Posterior cingulate gyrus (tissue), 11 donors: Measurements from ENCODE around the gene FARSB.

Source experiments
- DNase-seq, 10 donors: peaks; one replicate each; pipeline versions ENCODE4 v3.0.0 to v3.0.0-alpha.2; 2020 to 2021; ENCODE audit warnings: mixed read lengths in 3 of 10
- intact Hi-C: fragments of 100-400 bp; cut with DNase I; formaldehyde crosslinking; loops from one replicate; pipeline ENCODE4 v1.15.1; 2023

The FARSB gene

DNA sequence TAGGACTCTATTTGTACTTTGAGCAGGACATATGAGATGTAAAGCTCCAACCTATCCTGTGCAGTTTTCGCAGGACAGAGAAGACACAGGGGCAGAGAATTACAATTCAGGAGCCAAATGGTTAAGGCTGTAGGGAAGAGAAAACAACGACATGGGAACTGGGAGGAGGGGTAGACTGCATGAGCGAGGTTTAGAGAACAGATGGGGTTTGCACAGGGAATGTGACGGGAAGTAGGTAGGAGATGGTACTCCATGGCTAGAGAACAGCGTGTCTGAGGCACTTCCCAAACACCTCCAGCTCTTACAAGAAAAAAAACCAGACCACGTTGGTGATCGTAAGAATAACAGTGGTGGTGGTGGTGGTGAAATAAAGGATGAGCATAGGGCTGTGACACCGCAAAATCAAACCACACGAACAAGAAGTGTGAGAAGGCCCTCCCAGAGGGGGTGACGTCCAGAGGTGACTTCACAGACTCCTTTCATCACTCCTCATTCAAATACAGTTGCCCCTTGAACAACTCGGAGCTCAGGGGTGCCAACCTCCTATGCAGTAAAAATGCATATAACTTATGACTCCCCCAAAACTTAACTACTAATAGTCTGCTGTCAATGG lies 92.7 kb downstream of the FARSB start:
- no peak for DNase-seq
- intact Hi-C loops = loop anchor here (5.0 kb wide), 2 partner anchors 246 to 506 kb away; no protein-coding TSS in a partner anchor

DNA sequence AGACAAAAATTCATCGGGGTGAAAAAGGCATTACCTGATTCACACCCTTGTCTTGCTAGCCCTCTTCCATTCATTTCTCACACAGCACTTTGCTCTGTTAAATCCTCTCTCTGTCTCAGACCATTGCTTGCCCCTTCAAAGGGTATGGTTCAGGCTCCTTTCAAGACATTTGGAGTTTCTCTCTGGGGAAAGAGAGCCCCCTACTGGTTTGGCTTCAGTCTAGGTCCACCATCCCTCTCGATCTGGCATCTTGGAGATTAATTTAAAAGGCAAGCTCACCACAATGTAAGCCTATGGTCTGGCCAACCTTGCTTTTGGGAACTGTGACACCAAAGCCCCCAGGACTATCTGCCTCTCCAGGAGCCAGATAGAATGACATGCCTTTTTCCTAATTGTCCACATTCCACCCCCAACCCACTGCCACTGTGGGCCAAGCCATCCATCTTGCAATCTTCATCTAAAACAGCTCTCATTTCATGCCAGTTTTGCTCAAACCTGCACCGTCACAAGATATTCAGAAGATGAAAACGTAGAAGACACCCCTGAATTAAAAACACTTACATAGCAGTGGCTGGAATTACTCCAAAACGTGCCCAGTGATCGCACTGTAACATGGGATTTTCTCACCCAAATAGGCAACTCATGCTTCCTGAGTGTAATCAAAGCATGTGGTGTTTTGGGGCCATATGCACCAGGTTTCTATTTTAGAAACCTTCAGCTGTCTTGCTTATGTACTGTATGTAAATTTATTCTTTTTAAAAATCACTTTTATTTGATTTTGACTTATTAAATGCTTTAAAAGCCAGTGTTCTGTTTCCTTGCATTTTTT lies 93.9 kb downstream of the FARSB start:
- intact Hi-C loops = loop anchor here (5.0 kb wide), 2 partner anchors 245 to 505 kb away; no protein-coding TSS in a partner anchor
- DNase-seq = no peak

DNA sequence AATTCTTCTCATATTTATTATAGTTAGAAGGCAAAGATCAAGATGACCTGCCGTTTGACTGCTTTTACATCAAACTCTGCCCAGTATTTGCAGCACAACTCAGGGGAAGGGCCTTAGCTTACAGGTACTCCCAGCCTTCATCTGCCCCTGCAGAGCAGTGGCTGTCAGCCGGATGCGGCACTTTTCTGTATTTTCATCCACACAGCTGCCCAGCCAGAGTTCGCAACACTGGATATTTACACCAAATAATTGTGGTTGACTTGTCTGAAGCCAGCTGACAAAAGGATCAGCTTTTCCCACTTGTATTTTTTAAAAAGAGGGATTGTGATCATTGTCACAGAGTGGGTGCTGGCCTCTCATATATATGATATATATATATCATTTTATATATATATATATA lies 94.7 kb downstream of the FARSB start:
- no peak for DNase-seq
- intact Hi-C loops = loop anchor here (5.0 kb wide), 2 partner anchors 244 to 504 kb away; no protein-coding TSS in a partner anchor

DNA sequence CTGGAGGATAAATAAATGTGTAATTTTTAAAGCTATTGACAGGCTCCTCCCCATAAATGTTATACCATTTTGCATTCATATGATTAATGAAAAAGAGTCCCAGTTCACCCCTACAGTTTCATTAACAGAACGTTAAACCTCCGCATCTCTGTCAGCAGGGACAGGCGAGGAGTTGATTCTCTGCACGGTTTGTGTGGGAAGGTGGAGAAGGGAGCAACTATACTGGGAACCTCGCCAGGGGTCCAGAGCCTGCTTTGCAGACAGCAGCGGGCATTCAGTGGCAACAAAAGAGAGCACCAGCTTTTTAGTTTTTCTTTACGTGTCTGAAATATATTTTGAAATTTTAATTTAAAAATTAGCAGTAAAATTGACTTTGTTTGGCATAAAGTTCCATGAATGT lies 101.4 kb downstream of the FARSB start:
- intact Hi-C loops = no loop called here
- no peak for DNase-seq

DNA sequence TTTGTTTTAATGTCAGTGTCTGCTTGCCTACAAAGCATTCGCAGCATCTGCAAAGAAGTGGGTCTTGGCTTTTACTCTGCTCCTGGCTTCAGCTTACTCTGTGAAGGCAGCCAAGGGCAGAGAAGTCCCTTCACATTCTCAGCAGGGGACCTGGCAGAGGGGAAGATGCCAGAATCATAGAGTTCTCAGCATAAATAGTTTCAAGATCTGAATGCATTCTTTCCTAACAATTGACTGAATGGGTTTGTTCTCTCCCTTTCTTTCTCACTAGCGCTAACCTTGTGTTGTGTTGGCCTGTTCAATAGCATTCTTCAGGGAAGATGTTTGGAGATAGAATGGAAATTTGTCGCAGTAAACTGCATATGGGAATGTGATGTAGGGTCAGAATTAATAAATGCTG lies 106.9 kb downstream of the FARSB start:
- intact Hi-C loops = no loop called here
- DNase-seq = no peak

DNA sequence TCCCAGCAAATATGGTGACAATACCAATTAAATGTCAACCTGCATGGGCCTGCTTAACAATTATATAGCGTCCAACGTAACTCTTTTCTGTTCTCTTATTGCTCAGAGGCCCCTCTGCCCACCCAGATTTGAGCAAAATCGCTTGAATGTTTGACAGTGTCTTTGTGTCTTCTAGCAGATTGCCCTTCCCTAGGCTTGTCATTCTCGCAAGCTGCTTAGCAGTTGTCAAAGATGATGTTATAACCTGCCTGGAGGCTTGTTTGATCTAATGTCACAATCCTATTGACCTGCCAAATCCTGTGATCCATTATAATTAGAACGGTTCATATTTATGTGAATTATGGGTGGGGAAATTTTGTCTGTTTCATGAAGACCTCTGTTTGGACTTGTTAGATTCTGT lies 108.8 kb downstream of the FARSB start:
- intact Hi-C loops = no loop called here
- DNase-seq = no peak

DNA sequence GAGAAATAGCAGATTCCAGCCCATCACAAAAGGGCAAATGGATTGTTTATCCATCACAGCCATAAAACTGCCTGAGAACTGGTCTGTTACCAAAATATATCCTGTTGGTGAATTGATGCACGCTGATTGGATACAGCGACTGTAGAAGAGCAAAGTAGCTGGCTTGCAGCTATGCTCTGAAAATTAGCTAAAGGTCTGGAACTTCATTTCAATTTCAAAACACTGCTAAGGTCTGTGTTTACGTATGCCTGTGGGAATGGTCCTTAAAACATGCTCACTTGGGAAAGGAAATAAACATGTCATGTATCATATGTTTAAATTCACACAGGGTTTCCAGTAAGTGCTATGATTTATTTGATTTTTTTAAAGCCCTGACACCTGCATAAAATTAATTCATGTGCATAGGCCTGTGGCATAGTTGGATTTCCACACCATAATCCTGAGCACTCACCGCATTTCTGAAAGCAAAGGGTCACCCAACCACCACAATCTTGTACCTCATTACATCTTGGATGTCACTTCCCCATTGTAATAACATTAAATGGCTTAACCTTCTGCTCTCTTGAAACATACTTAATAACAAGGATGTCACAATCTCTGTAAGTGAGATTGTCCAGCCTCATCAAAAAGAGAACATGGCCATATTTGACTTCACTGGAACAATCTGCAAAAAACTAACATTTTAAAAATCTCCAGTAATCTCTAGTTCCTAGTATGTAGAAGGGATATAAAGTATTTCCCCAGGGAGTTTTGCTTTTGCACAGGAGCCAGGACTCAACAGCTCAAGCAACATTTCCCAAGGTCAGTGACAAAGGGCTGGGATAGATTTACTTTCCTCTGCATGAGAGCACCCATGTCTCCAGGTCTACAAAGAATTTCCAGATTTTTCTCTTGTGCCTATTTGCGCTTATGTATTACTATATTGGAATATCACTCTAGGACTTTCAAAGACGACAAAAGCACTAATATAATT lies 109.8 kb downstream of the FARSB start:
- intact Hi-C loops = no loop called here
- no peak for DNase-seq

DNA sequence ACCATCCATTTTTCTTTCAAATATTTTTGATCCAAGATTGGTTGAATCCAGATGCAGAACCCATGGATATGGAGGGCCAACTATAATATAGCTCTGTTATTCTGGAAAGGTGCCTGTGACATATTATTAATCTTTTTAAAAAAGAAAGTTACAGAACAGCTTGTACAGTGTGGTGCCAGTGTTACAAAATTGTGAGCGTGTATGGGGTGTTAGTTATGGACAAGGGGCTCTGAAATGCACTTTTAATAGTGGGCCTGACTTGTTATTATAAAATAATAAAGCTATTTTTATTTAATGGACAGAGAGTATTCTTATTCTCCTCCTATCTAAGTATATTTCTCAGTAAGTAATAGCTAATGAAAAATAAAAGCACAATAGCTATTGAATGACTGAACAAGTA lies 111.2 kb downstream of the FARSB start:
- intact Hi-C loops = no loop called here

DNA sequence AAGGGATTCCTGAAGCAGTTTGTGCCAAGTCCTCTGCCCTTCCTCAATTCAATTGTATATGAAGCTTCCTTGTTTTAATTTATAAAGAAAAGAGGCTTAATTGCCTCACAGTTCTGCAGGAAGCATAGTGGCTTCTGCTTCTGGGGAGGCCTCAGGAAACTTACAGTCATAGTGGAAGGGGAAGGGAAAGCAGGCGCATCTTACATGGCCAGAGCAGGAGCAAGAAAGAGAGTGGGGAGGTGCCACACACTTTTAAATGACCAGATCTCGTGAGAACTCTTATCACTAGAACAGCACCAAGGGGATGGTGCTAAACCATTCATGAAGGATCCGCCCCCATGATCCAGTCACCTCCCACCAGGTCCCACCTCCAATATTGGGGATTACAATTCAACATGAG lies 117.4 kb downstream of the FARSB start:
- intact Hi-C loops = no loop called here
- no peak for DNase-seq

More for the DNA sequence above, 111.2 kb downstream of the FARSB start:
- DNase-seq = no peak

DNA sequence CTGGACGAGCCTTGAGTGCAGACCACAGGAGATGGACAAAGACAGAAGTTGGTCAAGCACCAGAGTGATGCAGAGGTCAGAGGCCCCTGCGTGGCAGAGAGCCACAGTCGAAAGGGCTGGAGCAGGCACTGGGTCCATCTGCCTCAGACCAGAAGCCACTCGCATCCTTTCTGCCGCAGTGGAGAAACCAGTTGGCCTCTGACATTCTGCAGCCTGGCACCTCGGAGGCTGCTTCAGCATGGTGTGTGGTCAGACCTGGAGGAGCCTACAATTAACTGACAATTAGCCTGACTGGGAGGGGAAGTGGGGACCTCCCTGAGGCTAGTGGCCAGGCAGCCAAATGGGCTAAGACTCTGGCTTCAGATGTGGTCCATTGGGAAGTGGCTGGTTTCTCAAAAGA lies 120.4 kb downstream of the FARSB start:
- intact Hi-C loops = no loop called here
- DNase-seq = peak in 1 of 10 donors; percentile 76

DNA sequence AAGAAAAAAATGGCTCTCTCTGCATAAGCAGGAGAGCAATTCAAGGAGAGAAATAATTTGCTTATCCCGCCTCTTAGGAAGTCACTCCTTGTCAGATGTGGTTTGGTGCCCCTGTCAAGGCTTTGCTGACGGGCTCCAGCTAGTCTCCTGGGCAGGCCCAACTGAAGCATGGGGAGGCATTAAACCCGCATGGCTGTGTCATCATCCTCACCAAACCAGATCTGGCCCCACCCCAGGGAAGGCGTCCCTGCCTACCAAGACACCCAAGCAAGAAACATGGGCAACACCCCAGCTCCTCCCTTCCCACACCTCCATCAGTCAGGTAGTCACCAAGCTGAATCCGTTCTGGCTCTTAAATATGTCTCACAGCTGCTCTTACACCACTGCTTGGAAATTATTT lies 123.6 kb downstream of the FARSB start:
- no peak for DNase-seq
- intact Hi-C loops = no loop called here

DNA sequence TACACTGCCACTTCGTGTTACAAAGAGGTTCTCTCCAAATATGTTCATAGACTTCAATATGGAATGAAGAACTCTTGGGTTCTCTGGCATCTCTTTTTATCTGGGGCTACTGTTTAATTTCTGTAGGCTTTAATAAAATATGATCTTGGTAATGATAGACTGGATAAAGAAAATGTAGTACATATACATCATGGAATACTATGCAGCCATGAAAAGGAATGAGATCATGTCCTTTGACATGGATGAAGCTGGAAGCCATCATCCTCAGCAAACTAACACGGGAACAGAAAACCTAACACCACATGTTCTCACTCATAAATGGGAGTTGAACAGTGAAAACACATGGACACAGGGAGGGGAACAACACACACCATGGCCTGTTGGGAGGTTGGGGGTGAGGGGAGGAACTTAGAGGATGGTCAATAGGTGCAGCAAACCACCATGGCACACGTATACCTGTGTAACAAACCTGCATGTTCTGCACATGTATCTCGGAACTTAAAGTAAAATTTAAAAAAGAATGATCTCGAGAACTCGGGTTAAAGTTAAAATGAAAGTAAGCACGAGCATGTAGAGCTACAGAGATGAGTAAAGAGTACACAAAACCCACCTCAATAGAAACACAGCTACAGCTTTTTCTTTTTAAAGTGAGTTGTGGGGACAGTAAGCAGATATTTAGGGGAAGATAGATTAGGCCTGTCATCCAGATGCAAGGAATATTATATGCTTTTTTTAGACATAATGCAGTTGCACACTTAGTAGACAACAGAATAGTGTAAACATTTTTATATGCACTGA lies 129.2 kb downstream of the FARSB start:
- no peak for DNase-seq
- intact Hi-C loops = no loop called here

DNA sequence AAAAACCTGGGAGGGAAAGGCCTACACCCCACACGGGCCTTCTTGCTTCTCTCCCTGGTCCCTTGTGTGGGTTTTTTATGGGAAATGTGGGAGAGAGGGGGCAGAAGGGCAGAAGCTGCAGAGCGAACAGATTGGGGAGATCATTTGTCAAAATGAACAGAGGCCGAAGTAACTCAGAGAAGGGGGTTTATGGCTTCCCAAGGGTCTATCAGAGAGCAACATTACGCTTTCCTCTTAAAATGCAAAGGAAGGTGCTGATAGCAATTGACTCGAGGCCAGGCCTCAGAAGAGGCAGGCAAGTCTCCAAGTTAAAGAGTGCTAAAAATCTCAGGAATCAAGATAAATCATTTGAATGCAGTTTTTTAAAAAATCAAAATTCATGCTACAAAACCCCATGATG lies 130.1 kb downstream of the FARSB start:
- intact Hi-C loops = no loop called here
- DNase-seq = no peak

DNA sequence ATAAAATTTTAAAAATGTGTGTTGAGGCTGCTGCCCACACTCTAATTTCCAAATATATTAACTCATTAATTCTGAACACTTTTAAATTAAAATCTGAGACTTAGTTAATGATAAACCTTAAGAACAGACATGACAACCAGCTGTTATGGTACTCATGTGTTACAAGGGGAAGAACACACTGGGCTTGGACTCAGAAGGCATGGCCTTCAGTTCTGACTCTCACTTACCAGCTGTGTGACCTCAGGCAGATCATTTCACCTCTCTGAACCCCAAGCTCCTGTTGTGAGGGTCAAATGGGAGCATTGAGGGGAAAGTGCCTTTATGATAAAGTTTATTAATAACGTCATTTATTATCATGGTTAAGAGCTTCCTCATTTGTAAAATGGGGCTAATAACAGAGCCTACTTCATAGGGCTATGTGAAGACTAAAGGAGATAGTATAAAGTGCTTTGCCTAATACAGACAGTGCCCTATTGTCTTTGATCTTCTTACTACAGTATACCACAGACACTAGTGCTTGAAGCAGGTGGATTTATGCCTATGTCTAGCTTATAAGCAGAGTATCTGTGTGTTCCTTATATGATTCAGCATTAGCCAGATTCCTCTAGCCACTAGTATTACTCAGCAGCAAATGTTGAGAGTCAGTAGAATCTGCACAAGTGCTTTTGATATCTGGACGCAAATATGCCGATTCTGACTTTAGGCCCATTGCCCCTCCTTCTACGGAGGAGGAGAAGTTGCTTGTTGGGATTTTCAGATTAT lies 131.9 kb downstream of the FARSB start:
- intact Hi-C loops = no loop called here
- no peak for DNase-seq

DNA sequence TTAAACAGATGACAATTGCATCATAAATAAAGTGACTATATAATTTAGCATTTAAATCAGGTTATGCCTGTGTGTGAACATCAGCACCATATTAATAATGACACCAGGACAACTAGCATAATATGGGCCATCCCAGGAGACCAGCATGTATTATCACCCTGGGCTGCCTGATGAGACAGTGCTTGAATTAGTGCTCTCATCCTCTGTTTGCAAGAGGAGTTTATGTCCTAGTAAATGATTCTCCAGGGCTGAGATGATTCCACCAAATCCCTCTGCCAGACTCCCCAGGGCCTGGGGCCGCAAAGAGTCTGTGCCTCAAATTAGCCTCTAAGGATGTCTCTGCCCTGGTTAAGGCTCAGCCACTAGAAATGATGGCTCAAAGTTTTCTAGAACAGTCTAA lies 133.8 kb downstream of the FARSB start:
- no peak for DNase-seq
- intact Hi-C loops = no loop called here

DNA sequence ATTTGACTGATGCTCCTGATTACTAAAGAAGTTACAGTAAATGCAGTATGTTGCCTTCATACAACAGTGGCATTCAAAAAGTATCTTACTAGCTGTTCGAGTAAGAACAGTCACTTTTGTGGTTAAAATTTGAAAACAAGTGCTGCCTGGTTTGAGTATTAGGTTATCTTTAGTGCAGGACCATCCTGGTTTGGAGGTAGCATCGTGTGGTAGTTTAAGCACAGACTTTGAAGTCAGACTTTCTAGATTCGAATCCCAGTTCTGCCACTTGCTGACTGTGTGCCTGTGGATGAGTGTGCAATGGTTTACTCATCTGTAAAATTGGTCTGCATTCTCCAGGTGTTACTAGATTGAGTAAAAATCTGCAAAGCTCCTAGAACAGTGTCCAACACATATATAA lies 134.8 kb downstream of the FARSB start:
- DNase-seq = no peak
- intact Hi-C loops = no loop called here
